ENCODE results near the gene CELSR3.
A peak's percentile ranks its signal among the peaks of the same experiment; 100 is the strongest.

CELSR3 gene

GRCh38 chr3:48607519-48607918, 55.2 kb downstream of the CELSR3 start:
- Mint-ChIP-seq H3K36me3 (ENCODE audit: insufficient read depth) (peaks cover 31% of the 10 kb centered on the region), H3K4me3 (peak overlapping the region in 1 of 2 donors; percentile 100), H3K27me3 (no peaks in the 10 kb centered on the region), H3K9me3 (no peaks in the 10 kb centered on the region), H3K27ac (peak overlapping the region; percentile 26 to 100), H3K4me1 (ENCODE audit: low read depth in 2 of 2) (peaks cover 8 to 17% of the 10 kb centered on the region in 2 donors)
- ATAC-seq (replicated peaks), result no peak
- DNase-seq, result no peak

GRCh38 chr3:48601622-48601994, 61.1 kb downstream of the CELSR3 start:
- DNase-seq, result no peak
- H3K27me3 Mint-ChIP-seq, result peaks cover 0 to under 1% of the 10 kb centered on the region in 2 donors
- H3K27ac Mint-ChIP-seq, result no peak overlapping the region
- H3K9me3 Mint-ChIP-seq, result no peaks in the 10 kb centered on the region
- ATAC-seq (replicated peaks), result no peak
- H3K4me1 Mint-ChIP-seq (ENCODE audit: low read depth in 2 of 2), result peaks cover 0 to 4% of the 10 kb centered on the region in 2 donors
- no peak overlapping the region for H3K4me3 Mint-ChIP-seq
- H3K36me3 Mint-ChIP-seq (ENCODE audit: insufficient read depth), result peaks cover 45% of the 10 kb centered on the region

- peaks cover 4 to 7% of the 10 kb centered on the region in 2 donors for H3K27me3 Mint-ChIP-seq
- H3K4me3 Mint-ChIP-seq, result no peak overlapping the region
- peaks cover 3 to 4% of the 10 kb centered on the region in 2 donors for H3K4me1 Mint-ChIP-seq (ENCODE audit: low read depth in 2 of 2)
- peaks cover 45% of the 10 kb centered on the region for H3K36me3 Mint-ChIP-seq (ENCODE audit: insufficient read depth)
- no peak for DNase-seq
- no peaks in the 10 kb centered on the region for H3K9me3 Mint-ChIP-seq
- no peak for ATAC-seq (replicated peaks)
- no peak overlapping the region for H3K27ac Mint-ChIP-seq
Measured at GRCh38 chr3:48600711-48601621, 61.7 kb downstream of the CELSR3 start.

- H3K4me3 Mint-ChIP-seq, result no peak overlapping the region
- ATAC-seq (replicated peaks) (no peak), DNase-seq (no peak)
- peaks cover 41% of the 10 kb centered on the region for H3K36me3 Mint-ChIP-seq (ENCODE audit: insufficient read depth)
- H3K4me1 Mint-ChIP-seq (ENCODE audit: low read depth in 2 of 2), result peaks cover 4 to 5% of the 10 kb centered on the region in 2 donors
- H3K9me3 Mint-ChIP-seq, result no peaks in the 10 kb centered on the region
- peak overlapping the region in 1 of 2 donors; percentile 64 for H3K27ac Mint-ChIP-seq
- peaks cover 7 to 16% of the 10 kb centered on the region in 2 donors for H3K27me3 Mint-ChIP-seq
Measured at GRCh38 chr3:48599509-48600285, 63.0 kb downstream of the CELSR3 start.

GRCh38 chr3:48599077-48599501, 63.6 kb downstream of the CELSR3 start:
- Mint-ChIP-seq H3K4me3 (no peak overlapping the region), H3K36me3 (ENCODE audit: insufficient read depth) (peaks cover 40% of the 10 kb centered on the region), H3K9me3 (no peaks in the 10 kb centered on the region), H3K27ac (peak overlapping the region in 1 of 2 donors; percentile 64), H3K27me3 (peaks cover 12 to 22% of the 10 kb centered on the region in 2 donors), H3K4me1 (ENCODE audit: low read depth in 2 of 2) (peaks cover 4 to 6% of the 10 kb centered on the region in 2 donors)
- DNase-seq (no peak), ATAC-seq (replicated peaks) (no peak)

- Mint-ChIP-seq H3K27ac (no peak overlapping the region), H3K4me1 (ENCODE audit: low read depth in 2 of 2) (peaks cover 4 to 6% of the 10 kb centered on the region in 2 donors), H3K27me3 (peaks cover 12 to 28% of the 10 kb centered on the region in 2 donors), H3K9me3 (no peaks in the 10 kb centered on the region), H3K4me3 (no peak overlapping the region), H3K36me3 (ENCODE audit: insufficient read depth) (peaks cover 40% of the 10 kb centered on the region)
- ATAC-seq (replicated peaks) (no peak), DNase-seq (no peak)
Measured at GRCh38 chr3:48598323-48599076, 64.2 kb downstream of the CELSR3 start.

- peaks cover 36% of the 10 kb centered on the region for H3K36me3 Mint-ChIP-seq (ENCODE audit: insufficient read depth)
- ATAC-seq (replicated peaks), result no peak
- DNase-seq, result no peak
- H3K4me3 Mint-ChIP-seq, result no peak overlapping the region
- H3K27me3 Mint-ChIP-seq, result peaks cover 19 to 39% of the 10 kb centered on the region in 2 donors
- no peaks in the 10 kb centered on the region for H3K9me3 Mint-ChIP-seq
- H3K27ac Mint-ChIP-seq, result peak overlapping the region in 1 of 2 donors; percentile 33
- H3K4me1 Mint-ChIP-seq (ENCODE audit: low read depth in 2 of 2), result peaks cover 4% of the 10 kb centered on the region in 2 donors
Measured at GRCh38 chr3:48597408-48597800, 65.3 kb downstream of the CELSR3 start.

- Mint-ChIP-seq H3K4me1 (ENCODE audit: low read depth in 2 of 2) (peaks cover 4% of the 10 kb centered on the region in 2 donors), H3K27me3 (peaks cover 21 to 42% of the 10 kb centered on the region in 2 donors), H3K9me3 (no peaks in the 10 kb centered on the region), H3K4me3 (no peak overlapping the region), H3K36me3 (ENCODE audit: insufficient read depth) (peaks cover 30% of the 10 kb centered on the region), H3K27ac (peak overlapping the region in 1 of 2 donors; percentile 33)
- ATAC-seq (replicated peaks) (no peak), DNase-seq (no peak)
Measured at GRCh38 chr3:48596676-48597407, 65.8 kb downstream of the CELSR3 start.

- H3K4me1 Mint-ChIP-seq (ENCODE audit: low read depth in 2 of 2), result peaks cover 4% of the 10 kb centered on the region in 2 donors
- peaks cover 24 to 47% of the 10 kb centered on the region in 2 donors for H3K27me3 Mint-ChIP-seq
- DNase-seq (no peak), ATAC-seq (replicated peaks) (no peak)
- H3K9me3 Mint-ChIP-seq, result no peaks in the 10 kb centered on the region
- H3K27ac Mint-ChIP-seq, result peak overlapping the region in 1 of 2 donors; percentile 18
- peak overlapping the region in 1 of 2 donors; percentile 0 for H3K4me3 Mint-ChIP-seq
- H3K36me3 Mint-ChIP-seq (ENCODE audit: insufficient read depth), result peaks cover 23% of the 10 kb centered on the region
Measured at GRCh38 chr3:48596157-48596556, 66.5 kb downstream of the CELSR3 start.

GRCh38 chr3:48595526-48596121, 67.1 kb downstream of the CELSR3 start:
- peak overlapping the region in 1 of 2 donors; percentile 0 for H3K4me3 Mint-ChIP-seq
- ATAC-seq (replicated peaks) (peak; percentile 23), DNase-seq (no peak)
- peaks cover 29 to 52% of the 10 kb centered on the region in 2 donors for H3K27me3 Mint-ChIP-seq
- H3K9me3 Mint-ChIP-seq, result no peaks in the 10 kb centered on the region
- peak overlapping the region in 1 of 2 donors; percentile 18 for H3K27ac Mint-ChIP-seq
- H3K36me3 Mint-ChIP-seq (ENCODE audit: insufficient read depth), result peaks cover 20% of the 10 kb centered on the region
- peaks cover 4% of the 10 kb centered on the region in 2 donors for H3K4me1 Mint-ChIP-seq (ENCODE audit: low read depth in 2 of 2)

- DNase-seq (no peak), ATAC-seq (replicated peaks) (peak; percentile 34)
- peak within 1 kb of the TSS; percentile 0 to 18 for H3K4me3 Mint-ChIP-seq
- H3K27ac Mint-ChIP-seq, result peak within 1 kb of the TSS in 1 of 2 donors; percentile 18
- H3K27me3 Mint-ChIP-seq, result peaks cover 34 to 57% of the 10 kb centered on the region in 2 donors
- peaks cover 15% of the 10 kb centered on the region for H3K36me3 Mint-ChIP-seq (ENCODE audit: insufficient read depth)
- H3K9me3 Mint-ChIP-seq, result no peaks in the 10 kb centered on the region
- peaks cover 4% of the 10 kb centered on the region in 2 donors for H3K4me1 Mint-ChIP-seq (ENCODE audit: low read depth in 2 of 2)
Measured at GRCh38 chr3:48595075-48595525, 67.6 kb downstream of the CELSR3 start, which contains the start of gene COL7A1. Gene COL7A1, minus strand, starts transcription at chr3:48595329. Its CDS starts 170 bp downstream, at chr3:48595159.

Measured in effector memory CD8-positive, alpha-beta T cell (primary cell).